IMR-90 (cell line): Measurements from ENCODE around the gene PDYN. TPM values are rescaled to one million over a fixed set of nuclear protein-coding genes. Genes with fewer than 3 reads are reported as not detected.

Experiments
- ATAC-seq: fragments of 200-7000 bp; cut with Tn5 transposase; 2 replicates; pipeline ENCODE4 v1.9.1; 2020; ENCODE audit warnings: low read depth, mild to moderate bottlenecking, moderate library complexity
- BruUV-seq: library from RNA; stranded (reverse); fragments of 400-500 nt; replicated peaks from 2 replicates; lab custom pipeline; 2021; lab: Mats Ljungman, UMichigan
- CTCF ChIA-PET: fragments of 300-600 bp; formaldehyde crosslinking; extraction: SDS; loops from one replicate; lab custom pipeline; 2021; ENCODE audit warnings: antibody characterized with exemption; lab: Yijun Ruan, JAX
- POLR2A ChIA-PET: fragments of 300-600 bp; sonication (Branson Sonifier 250); formaldehyde crosslinking; loops from one replicate; lab custom pipeline; 2022; ENCODE audit warnings: antibody characterized with exemption; ENCODE audit not compliant: unreplicated experiment; lab: Charles Lee
- DNase-seq: peaks from one replicate; pipeline ENCODE4 v3.0.0; 2013
- H2AFZ ChIP-seq: replicated peaks from 2 replicates; pipeline ENCODE3; 2013; ENCODE audit warnings: low read length, mild to moderate bottlenecking; ENCODE audit not compliant: poor library complexity
- H2AK5ac ChIP-seq: 2 replicates; pipeline ENCODE4 v1.6.1; 2013; ENCODE audit warnings: low read depth, low read length, inconsistent platforms
- H2AK9ac ChIP-seq: replicated peaks from 2 replicates; pipeline ENCODE3; 2013; ENCODE audit warnings: mild to moderate bottlenecking, low read depth, low read length, moderate library complexity; ENCODE audit not compliant: poor library complexity
- H2BK120ac ChIP-seq: 2 replicates; pipeline ENCODE4 v1.6.1; 2013; ENCODE audit warnings: low read depth, low read length, inconsistent platforms
- H2BK15ac ChIP-seq: 3 replicates; pipeline ENCODE4 v1.6.1; 2013; ENCODE audit warnings: low read depth, low read length, inconsistent platforms
- H2BK20ac ChIP-seq: 2 replicates; pipeline ENCODE4 v1.6.1; 2013; ENCODE audit warnings: low read depth, mild to moderate bottlenecking, inconsistent platforms, low read length, moderate library complexity
- H2BK5ac ChIP-seq: 2 replicates; pipeline ENCODE4 v1.6.1; 2013; ENCODE audit warnings: mild to moderate bottlenecking, low read depth, low read length, inconsistent platforms; ENCODE audit not compliant: poor library complexity, severe bottlenecking
- H3K14ac ChIP-seq: replicated peaks from 2 replicates; pipeline ENCODE4 v1.6.1; 2013; ENCODE audit warnings: low read depth, low read length, inconsistent platforms
- H3K18ac ChIP-seq: 2 replicates; pipeline ENCODE4 v1.6.1; 2013; ENCODE audit warnings: low read depth, low read length, control low read depth
- H3K23ac ChIP-seq: 2 replicates; pipeline ENCODE4 v1.6.1; 2013; ENCODE audit warnings: low read depth, low read length, inconsistent platforms
- H3K27ac ChIP-seq: 2 replicates; pipeline ENCODE4 v1.5.1; 2013; ENCODE audit warnings: mild to moderate bottlenecking, control low read depth, low read length; ENCODE audit not compliant: insufficient read depth
- H3K27me3 ChIP-seq: 2 replicates; pipeline ENCODE4 v1.6.1; 2013; ENCODE audit warnings: low read length; ENCODE audit not compliant: control insufficient read depth, insufficient read depth
- H3K36me3 ChIP-seq: 2 replicates; pipeline ENCODE4 v1.6.1; 2013; ENCODE audit warnings: low read length, mixed read lengths; ENCODE audit not compliant: control insufficient read depth, insufficient read depth
- H3K4ac ChIP-seq: 2 replicates; pipeline ENCODE4 v1.6.1; 2013; ENCODE audit warnings: low read depth, low read length, inconsistent platforms
- H3K4me1 ChIP-seq: 2 replicates; pipeline ENCODE4 v1.6.1; 2013; ENCODE audit warnings: low read length, mixed read lengths; ENCODE audit not compliant: control insufficient read depth, insufficient read depth
- H3K4me2 ChIP-seq: 2 replicates; pipeline ENCODE4 v1.6.1; 2013; ENCODE audit warnings: low read depth, mild to moderate bottlenecking, control low read depth, low read length, moderate library complexity
- H3K4me3 ChIP-seq: 2 replicates; pipeline ENCODE4 v1.5.1; 2013; ENCODE audit warnings: low read depth, mild to moderate bottlenecking, control low read depth, low read length, moderate library complexity; ENCODE audit not compliant: insufficient read depth
- H3K56ac ChIP-seq: 2 replicates; pipeline ENCODE4 v1.6.1; 2013; ENCODE audit warnings: low read length, inconsistent platforms; ENCODE audit not compliant: insufficient read depth; ENCODE audit errors: extremely low read depth
- H3K79me1 ChIP-seq, 2 experiments: 2 replicates each; pipeline ENCODE4 v1.6.1; 2013; ENCODE audit warnings: low read length in 2 of 2, inconsistent platforms in 1 of 2, low read depth in 1 of 2
- H3K9ac ChIP-seq: 2 replicates; pipeline ENCODE4 v1.6.1; 2013; ENCODE audit warnings: low read depth, low read length, control low read depth
- H3K9me1 ChIP-seq: 2 replicates; pipeline ENCODE4 v1.6.1; 2013; ENCODE audit warnings: low read length, inconsistent platforms; ENCODE audit not compliant: insufficient read depth
- H3K9me3 ChIP-seq: 2 replicates; pipeline ENCODE4 v1.6.1; 2013; ENCODE audit warnings: low read length; ENCODE audit not compliant: control insufficient read depth, insufficient read depth
- H4K20me1 ChIP-seq: 2 replicates; pipeline ENCODE4 v1.6.1; 2013; ENCODE audit warnings: low read length, inconsistent platforms; ENCODE audit not compliant: insufficient read depth
- H4K5ac ChIP-seq: 2 replicates; pipeline ENCODE4 v1.6.1; 2013; ENCODE audit warnings: mild to moderate bottlenecking, low read depth, low read length, control low read depth
- H4K8ac ChIP-seq, 2 experiments: 2 replicates each; pipeline ENCODE4 v1.6.1; 2013; ENCODE audit warnings: low read depth in 2 of 2, low read length in 2 of 2, control low read depth in 1 of 2, inconsistent platforms in 1 of 2
- H4K91ac ChIP-seq: 2 replicates; pipeline ENCODE4 v1.6.1; 2013; ENCODE audit warnings: low read depth, low read length, inconsistent platforms; ENCODE audit not compliant: insufficient read depth
- BHLHE40 ChIP-seq: fragments of 150-350 bp; IDR thresholded peaks from 2 replicates; pipeline ENCODE4 v1.6.1; 2016; ENCODE audit warnings: mild to moderate bottlenecking, low read depth, low read length
- CHD1 ChIP-seq: IDR thresholded peaks from 2 replicates; pipeline ENCODE4 v1.6.1; 2012; ENCODE audit warnings: low read depth, low read length, improper control_type of control experiment
- ELK1 ChIP-seq: fragments of 150-350 bp; IDR thresholded peaks from 2 replicates; pipeline ENCODE4 v1.6.1; 2016; ENCODE audit warnings: low read depth, mild to moderate bottlenecking, low read length, moderate library complexity, borderline replicate concordance
- FOS ChIP-seq: fragments of 150-350 bp; IDR thresholded peaks from 2 replicates; pipeline ENCODE4 v1.6.1; 2016; ENCODE audit warnings: low read depth, low read length
- MAZ ChIP-seq: IDR thresholded peaks from 2 replicates; pipeline ENCODE4 v1.6.1; 2012; ENCODE audit warnings: low read depth, mild to moderate bottlenecking, low read length, improper control_type of control experiment, moderate library complexity, borderline replicate concordance
- MXI1 ChIP-seq: IDR thresholded peaks from 2 replicates; pipeline ENCODE4 v1.6.1; 2012; ENCODE audit warnings: low read depth, mild to moderate bottlenecking, low read length, moderate library complexity, borderline replicate concordance
- NFE2L2 ChIP-seq: fragments of 150-350 bp; IDR thresholded peaks from 2 replicates; pipeline ENCODE4 v1.6.1; 2016; ENCODE audit warnings: low read depth, mild to moderate bottlenecking, low read length
- POLR2A ChIP-seq: IDR thresholded peaks from 2 replicates; pipeline ENCODE4 v1.6.1; 2012; ENCODE audit warnings: mild to moderate bottlenecking, low read depth, low read length
- RAD21 ChIP-seq: IDR thresholded peaks from 2 replicates; pipeline ENCODE4 v1.6.1; 2012; ENCODE audit warnings: low read length, improper control_type of control experiment
- RCOR1 ChIP-seq: IDR thresholded peaks from 2 replicates; pipeline ENCODE4 v1.6.1; 2012; ENCODE audit warnings: mild to moderate bottlenecking, low read length, improper control_type of control experiment; ENCODE audit not compliant: insufficient replicate concordance
- RFX5 ChIP-seq: IDR thresholded peaks from 2 replicates; pipeline ENCODE4 v1.8.0; 2012; ENCODE audit warnings: low read depth, mild to moderate bottlenecking, low read length, moderate library complexity
- SMC3 ChIP-seq: fragments of 150-350 bp; IDR thresholded peaks from 2 replicates; pipeline ENCODE4 v1.6.1; 2016; ENCODE audit warnings: low read depth, mild to moderate bottlenecking, antibody characterized with exemption, low read length, moderate library complexity
- WGBS, 2 experiments: methylation state at CpG; one replicate each; pipeline versions ENCODE4 v1.1.5 to v1.1.7; 2013; ENCODE audit warnings: missing lambda C conversion rate in 2 of 2; ENCODE audit not compliant: insufficient read length in 1 of 2; ENCODE audit errors: extremely low coverage in 2 of 2; 5-methylcytosine and 5-hydroxymethylcytosine counted together
- dilution Hi-C: fragments of 300-500 bp; cut with HindIII; formaldehyde crosslinking; loops from one replicate; pipeline ENCODE4 v1.14.3; 2018; ENCODE audit warnings: low sequenced_read_pairs; ENCODE audit not compliant: unreplicated experiment
- in situ Hi-C: fragments of 300-500 bp; cut with MboI; formaldehyde crosslinking; loops from 3 replicates; pipeline ENCODE4 v1.14.3; 2019; ENCODE audit warnings: low sequenced_read_pairs, inconsistent platforms, mixed read lengths
- intact Hi-C: fragments of 100-400 bp; cut with micrococcal nuclease; formaldehyde crosslinking; loops from 2 replicates; pipeline ENCODE4 v1.10.0; 2022
- polyA plus RNA-seq, 3 experiments: library from polyadenylated mRNA; depleted of rRNA; stranded (reverse); fragments of >200 nt; gene quantifications; 2 replicates each; pipeline ENCODE4 v1.2.3, GENCODE V29; 2012; ENCODE audit warnings: low replicate concordance in 1 of 3
- total RNA-seq: library from RNA; depleted of rRNA; stranded (reverse); fragments of >200 nt; gene quantifications from 2 replicates; pipeline ENCODE4 v1.2.3, GENCODE V29; 2012
- TF ChIP-seq, protein P1 (sequence below): fragments of 150-350 bp; IDR thresholded peaks from 2 replicates; pipeline ENCODE4 v1.6.1; 2017; ENCODE audit warnings: mild to moderate bottlenecking, antibody characterized with exemption, low read length, low read depth

PDYN gene
- total and polyA plus RNA-seq, 2 of the 4 experiments (the other 2 are of a cell fraction), result not detected

- Histone ChIP-seq H3K4me1 (peaks cover 13% of the 10 kb centered on the region), H3K18ac (no peak overlapping the region), H3K79me1 (no peaks in the 10 kb centered on the region), H3K36me3 (peaks cover 17% of the 10 kb centered on the region), H3K9me3 (no peaks in the 10 kb centered on the region), H4K20me1 (peaks cover 7% of the 10 kb centered on the region), H2BK120ac (no peak overlapping the region), H3K56ac (no peak overlapping the region), H3K4me3 (no peak overlapping the region), H2AK9ac (no peak overlapping the region), H3K27ac (no peak overlapping the region), H3K23ac (no peak overlapping the region), H2AK5ac (no peak overlapping the region), H3K4ac (no peak overlapping the region), H4K91ac (no peak overlapping the region), H2BK5ac (no peak overlapping the region), H2BK20ac (no peak overlapping the region), H3K9me1 (peaks cover 5% of the 10 kb centered on the region; the same call in 1 of the 2 replicates), H3K27me3 (no peaks in the 10 kb centered on the region), H4K5ac (no peak overlapping the region), H2AFZ (no peak overlapping the region), H2BK15ac (no peak overlapping the region), H3K9ac (no peak overlapping the region), H3K14ac (no peak overlapping the region), H4K8ac (no peak overlapping the region), H3K4me2 (no peak overlapping the region)
- BruUV-seq, result no TSS peak
- intact Hi-C loops, result no loop called here
- in situ Hi-C loops, result no loop called here
- POLR2A ChIA-PET, result no interaction called here
- CTCF ChIA-PET, result no interaction called here
- no CpG with 5 or more reads among the region's 6 CpGs for WGBS, 2 experiments
- no peak for TF ChIP-seq RAD21
- TF ChIP-seq FOS, result no peak
- TF ChIP-seq RFX5, result no peak
- TF ChIP-seq CHD1, result no peak
- TF ChIP-seq BHLHE40, result no peak
- no peak for TF ChIP-seq POLR2A
- TF ChIP-seq NFE2L2, result no peak
- TF ChIP-seq, protein P1, sequence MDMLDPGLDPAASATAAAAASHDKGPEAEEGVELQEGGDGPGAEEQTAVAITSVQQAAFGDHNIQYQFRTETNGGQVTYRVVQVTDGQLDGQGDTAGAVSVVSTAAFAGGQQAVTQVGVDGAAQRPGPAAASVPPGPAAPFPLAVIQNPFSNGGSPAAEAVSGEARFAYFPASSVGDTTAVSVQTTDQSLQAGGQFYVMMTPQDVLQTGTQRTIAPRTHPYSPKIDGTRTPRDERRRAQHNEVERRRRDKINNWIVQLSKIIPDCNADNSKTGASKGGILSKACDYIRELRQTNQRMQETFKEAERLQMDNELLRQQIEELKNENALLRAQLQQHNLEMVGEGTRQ, result no peak
- no peak for TF ChIP-seq MAZ
- TF ChIP-seq SMC3, result no peak
- TF ChIP-seq MXI1, result no peak
- no peak for TF ChIP-seq RCOR1
- no peak for TF ChIP-seq ELK1
- no peak for DNase-seq
- dilution Hi-C loops, result no loop called here
- no peak for ATAC-seq
Measured at GRCh38 chr20:1930165-1930564, 63.7 kb downstream of the PDYN start.
